GM23338 (cell line): ENCODE measurements around the gene ACSF3. TPM values are rescaled to one million over a fixed set of nuclear protein-coding genes. Genes with fewer than 3 reads are reported as not detected.

ENCODE experiments used
- ATAC-seq: fragments of 200-7000 bp; cut with Tn5 transposase; 3 replicates; pipeline ENCODE4 v1.9.1; 2020
- DNase-seq: peaks from one replicate; pipeline ENCODE4 v3.0.0-alpha.2; 2015; ENCODE audit warnings: low spot score
- H2AFZ ChIP-seq: fragments of 200-600 bp; sonication (generic); 2 replicates; pipeline ENCODE4 v1.8.0; 2016; ENCODE audit warnings: antibody characterized with exemption, mild to moderate bottlenecking, moderate library complexity
- H3F3A ChIP-seq: fragments of 200-600 bp; sonication (generic); replicated peaks from 2 replicates; pipeline ENCODE4 v1.8.0; 2017; ENCODE audit warnings: antibody characterized with exemption, mixed run types, low read depth
- H3K27ac ChIP-seq: fragments of 200-600 bp; sonication (generic); 2 replicates; pipeline ENCODE4 v1.6.1; 2016; ENCODE audit warnings: low read depth
- H3K27me3 ChIP-seq: fragments of 200-600 bp; sonication (generic); 2 replicates; pipeline ENCODE4 v1.8.0; 2016; ENCODE audit warnings: mild to moderate bottlenecking, mixed run types, moderate library complexity; ENCODE audit not compliant: insufficient read depth
- H3K36me3 ChIP-seq: fragments of 200-600 bp; sonication (generic); 2 replicates; pipeline ENCODE4 v1.8.0; 2016; ENCODE audit warnings: mild to moderate bottlenecking; ENCODE audit not compliant: insufficient read depth
- H3K4me1 ChIP-seq: fragments of 200-600 bp; sonication (generic); 2 replicates; pipeline ENCODE4 v1.8.0; 2016; ENCODE audit warnings: mild to moderate bottlenecking, moderate library complexity; ENCODE audit not compliant: insufficient read depth
- H3K4me2 ChIP-seq: fragments of 200-600 bp; sonication (generic); 2 replicates; pipeline ENCODE4 v1.7.1; 2017; ENCODE audit warnings: mixed run types
- H3K4me3 ChIP-seq: fragments of 200-600 bp; sonication (generic); 2 replicates; pipeline ENCODE4 v1.6.1; 2016; ENCODE audit warnings: mixed run types
- H3K79me2 ChIP-seq: fragments of 200-600 bp; sonication (generic); replicated peaks from 2 replicates; pipeline ENCODE4 v1.8.0; 2017; ENCODE audit warnings: mild to moderate bottlenecking; ENCODE audit not compliant: insufficient read depth
- H3K9me2 ChIP-seq: fragments of 200-600 bp; sonication (generic); 2 replicates; pipeline ENCODE4 v1.8.0; 2017; ENCODE audit not compliant: insufficient read depth
- H4K20me1 ChIP-seq: fragments of 200-600 bp; sonication (generic); replicated peaks from 2 replicates; pipeline ENCODE4 v1.8.0; 2017; ENCODE audit warnings: mild to moderate bottlenecking; ENCODE audit not compliant: insufficient read depth
- H3K27ac Mint-ChIP-seq: 2 replicates; pipeline ENCODE4 v1.8.0; 2020; ENCODE audit warnings: inconsistent platforms, mild to moderate bottlenecking, moderate library complexity, mixed read lengths
- H3K27me3 Mint-ChIP-seq: 3 replicates; pipeline ENCODE4 v1.8.0; 2022; ENCODE audit warnings: low read depth, mild to moderate bottlenecking, moderate library complexity, mixed read lengths, inconsistent platforms; ENCODE audit not compliant: insufficient read depth, poor library complexity
- H3K36me3 Mint-ChIP-seq: 3 replicates; pipeline ENCODE4 v1.8.0; 2021; ENCODE audit warnings: low read depth, mild to moderate bottlenecking, inconsistent platforms, moderate library complexity, mixed read lengths
- H3K4me1 Mint-ChIP-seq: 3 replicates; pipeline ENCODE4 v1.8.0; 2020; ENCODE audit warnings: mild to moderate bottlenecking, inconsistent platforms, mixed read lengths
- H3K4me3 Mint-ChIP-seq: 3 replicates; pipeline ENCODE4 v1.8.0; 2021; ENCODE audit warnings: moderate library complexity, mild to moderate bottlenecking, inconsistent platforms, mixed read lengths
- H3K9me3 Mint-ChIP-seq: 3 replicates; pipeline ENCODE4 v1.8.0; 2020; ENCODE audit warnings: moderate library complexity, mild to moderate bottlenecking, inconsistent platforms, mixed read lengths
- CREB1 ChIP-seq: fragments of 250-450 bp; sonication (Bioruptor Pico); IDR thresholded peaks from 2 replicates; pipeline ENCODE4 v1.5.0; 2020; ENCODE audit warnings: low read depth, mild to moderate bottlenecking, moderate library complexity
- EZH2 ChIP-seq: fragments of 200-600 bp; sonication (generic); IDR thresholded peaks from one replicate; pipeline ENCODE4 v1.8.0; 2017; ENCODE audit warnings: antibody characterized with exemption, mild to moderate bottlenecking, low read depth; ENCODE audit not compliant: unreplicated experiment
- EZH2phosphoT487 ChIP-seq: fragments of 200-600 bp; sonication (generic); IDR thresholded peaks from one replicate; pipeline ENCODE4 v1.8.1; 2018; ENCODE audit warnings: antibody characterized with exemption; ENCODE audit not compliant: unreplicated experiment
- JUNB ChIP-seq: IDR thresholded peaks from one replicate; pipeline ENCODE4 v1.6.1; 2016; ENCODE audit warnings: antibody characterized with exemption; ENCODE audit not compliant: unreplicated experiment
- NANOG ChIP-seq: IDR thresholded peaks from 2 replicates; pipeline ENCODE4 v1.6.1; 2016; ENCODE audit warnings: antibody characterized with exemption, borderline replicate concordance
- POLR2AphosphoS5 ChIP-seq: IDR thresholded peaks from 2 replicates; pipeline ENCODE4 v1.6.1; 2016; ENCODE audit warnings: antibody characterized with exemption, low read depth
- STAT1 ChIP-seq: IDR thresholded peaks from one replicate; pipeline ENCODE4 v1.6.1; 2016; ENCODE audit warnings: antibody characterized with exemption; ENCODE audit not compliant: unreplicated experiment
- ZNF114 ChIP-seq: fragments of 250-450 bp; sonication (Bioruptor Pico); IDR thresholded peaks from 2 replicates; pipeline ENCODE4 v1.5.0; 2020; ENCODE audit warnings: mild to moderate bottlenecking, moderate library complexity
- ZNF331 ChIP-seq: fragments of 250-450 bp; sonication (Bioruptor Pico); IDR thresholded peaks from 2 replicates; pipeline ENCODE4 v1.5.0; 2020; ENCODE audit warnings: low read depth, mild to moderate bottlenecking, moderate library complexity
- polyA plus RNA-seq: library from polyadenylated mRNA; unstranded; fragments of >200 nt; fragmentation: Nextera tagmentation; extraction: Ambion mirVana; gene quantifications from 2 replicates; pipeline ENCODE4 v1.2.1, GENCODE V29; 2016
- total RNA-seq: library from RNA; depleted of rRNA; stranded (reverse); fragments of >200 nt; shearing (Covaris generic); gene quantifications from 2 replicates; pipeline ENCODE4 v1.2.3, GENCODE V29; 2014
- TF ChIP-seq, protein P1 (sequence below), 2 experiments: fragments of 200-600 bp in 1 of 2; sonication (generic) in 1 of 2; conservative IDR thresholded peaks; 2 replicates each; pipeline versions ENCODE4 v1.5.1 to v1.6.1; 2016 to 2017; ENCODE audit warnings: antibody characterized with exemption in 2 of 2, low read depth in 2 of 2, mild to moderate bottlenecking in 2 of 2, moderate library complexity in 1 of 2
- TF ChIP-seq, protein P2 (sequence below): IDR thresholded peaks from one replicate; pipeline ENCODE4 v1.6.1; 2018; ENCODE audit warnings: antibody characterized with exemption; ENCODE audit not compliant: unreplicated experiment
- TF ChIP-seq, protein P3 (sequence below): fragments of 250-450 bp; sonication (Bioruptor Pico); IDR thresholded peaks from 2 replicates; pipeline ENCODE4 v1.5.0; 2020; ENCODE audit warnings: mild to moderate bottlenecking, moderate library complexity
- TF ChIP-seq, protein P4 (sequence below): IDR thresholded peaks from 2 replicates; pipeline ENCODE4 v1.6.1; 2016; ENCODE audit warnings: antibody characterized with exemption

Gene ACSF3
- total and polyA plus RNA-seq, 2 experiments from 2014 or later = 12.8 to 23.1 TPM

DNA sequence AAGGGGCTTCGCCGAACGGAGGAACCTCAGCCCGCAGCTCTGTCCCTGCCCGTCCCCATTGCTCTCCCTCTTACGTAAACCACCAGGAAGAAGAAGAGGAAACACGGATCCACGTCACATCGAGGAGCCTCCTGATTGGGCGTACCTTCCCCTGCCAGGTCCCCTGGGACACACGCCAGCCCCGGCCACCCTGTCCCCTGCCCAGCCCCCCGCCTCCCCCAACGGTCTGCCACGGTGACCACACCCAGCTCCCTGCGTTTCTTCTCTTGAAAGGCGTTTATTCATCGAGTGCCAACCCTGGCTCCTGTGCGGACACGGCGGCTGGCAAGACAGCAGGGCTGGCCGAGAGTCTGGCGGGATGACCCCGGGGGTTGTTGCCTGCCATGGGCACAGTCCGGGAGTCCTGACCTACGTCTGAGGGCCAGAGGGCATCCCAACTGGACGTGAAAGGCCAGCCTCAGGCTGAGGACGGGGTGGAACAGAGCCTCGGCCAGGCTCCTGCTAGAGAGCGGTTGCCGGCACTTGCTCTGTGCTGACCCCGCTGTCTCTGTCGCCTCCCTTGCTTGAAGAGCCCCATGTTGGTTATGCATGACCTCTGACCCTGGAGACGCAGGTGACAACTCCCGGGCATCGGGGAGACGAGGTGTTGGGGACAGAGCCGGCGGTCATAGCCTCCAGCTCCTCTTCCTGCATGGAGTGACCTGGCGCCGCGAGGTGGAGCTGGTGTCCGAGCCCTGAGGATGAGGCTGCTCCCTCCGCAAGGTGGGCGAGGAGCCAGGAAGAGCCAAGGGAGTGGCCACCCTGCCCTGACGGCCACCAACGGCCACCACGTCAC, 40.5 kb upstream of the ACSF3 start:
- Histone ChIP-seq H4K20me1 (no peaks in the 10 kb centered on the region), H3K79me2 (no peaks in the 10 kb centered on the region), H3K27me3 (no peaks in the 10 kb centered on the region), H2AFZ (no peak overlapping the region), H3K4me3 (no peak overlapping the region), H3K4me1 (0 out of 2 replicates have a peak, but pooled peaks cover 5% of the 10 kb centered on the region), H3F3A (no peaks in the 10 kb centered on the region), H3K9me2 (no peaks in the 10 kb centered on the region), H3K4me2 (no peak overlapping the region), H3K36me3 (no peaks in the 10 kb centered on the region), H3K27ac (no peak overlapping the region)
- DNase-seq (no peak), ATAC-seq (no peak)
- peaks cover 3% of the 10 kb centered on the region for H3K27me3 Mint-ChIP-seq
- H3K9me3 Mint-ChIP-seq = no peaks in the 10 kb centered on the region
- H3K27ac Mint-ChIP-seq = no peak overlapping the region; the same call in 1 of the 2 replicates
- no peak overlapping the region for H3K4me3 Mint-ChIP-seq
- no peaks in the 10 kb centered on the region for H3K4me1 Mint-ChIP-seq
- TF ChIP-seq, protein P1, sequence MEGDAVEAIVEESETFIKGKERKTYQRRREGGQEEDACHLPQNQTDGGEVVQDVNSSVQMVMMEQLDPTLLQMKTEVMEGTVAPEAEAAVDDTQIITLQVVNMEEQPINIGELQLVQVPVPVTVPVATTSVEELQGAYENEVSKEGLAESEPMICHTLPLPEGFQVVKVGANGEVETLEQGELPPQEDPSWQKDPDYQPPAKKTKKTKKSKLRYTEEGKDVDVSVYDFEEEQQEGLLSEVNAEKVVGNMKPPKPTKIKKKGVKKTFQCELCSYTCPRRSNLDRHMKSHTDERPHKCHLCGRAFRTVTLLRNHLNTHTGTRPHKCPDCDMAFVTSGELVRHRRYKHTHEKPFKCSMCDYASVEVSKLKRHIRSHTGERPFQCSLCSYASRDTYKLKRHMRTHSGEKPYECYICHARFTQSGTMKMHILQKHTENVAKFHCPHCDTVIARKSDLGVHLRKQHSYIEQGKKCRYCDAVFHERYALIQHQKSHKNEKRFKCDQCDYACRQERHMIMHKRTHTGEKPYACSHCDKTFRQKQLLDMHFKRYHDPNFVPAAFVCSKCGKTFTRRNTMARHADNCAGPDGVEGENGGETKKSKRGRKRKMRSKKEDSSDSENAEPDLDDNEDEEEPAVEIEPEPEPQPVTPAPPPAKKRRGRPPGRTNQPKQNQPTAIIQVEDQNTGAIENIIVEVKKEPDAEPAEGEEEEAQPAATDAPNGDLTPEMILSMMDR (conservative IDR thresholded peaks at IDR 0.05; ENCODE audit: low read depth in 2 of 2) = no peak
- TF ChIP-seq POLR2AphosphoS5 (no peak), EZH2 (no peak), ZNF114 (CRISPR knock-in tag) (no peak), JUNB (no peak), ZNF331 (CRISPR knock-in tag) (no peak), CREB1 (CRISPR knock-in tag) (no peak), NANOG (no peak), STAT1 (no peak), EZH2phosphoT487 (no peak)
- TF ChIP-seq, protein P2, sequence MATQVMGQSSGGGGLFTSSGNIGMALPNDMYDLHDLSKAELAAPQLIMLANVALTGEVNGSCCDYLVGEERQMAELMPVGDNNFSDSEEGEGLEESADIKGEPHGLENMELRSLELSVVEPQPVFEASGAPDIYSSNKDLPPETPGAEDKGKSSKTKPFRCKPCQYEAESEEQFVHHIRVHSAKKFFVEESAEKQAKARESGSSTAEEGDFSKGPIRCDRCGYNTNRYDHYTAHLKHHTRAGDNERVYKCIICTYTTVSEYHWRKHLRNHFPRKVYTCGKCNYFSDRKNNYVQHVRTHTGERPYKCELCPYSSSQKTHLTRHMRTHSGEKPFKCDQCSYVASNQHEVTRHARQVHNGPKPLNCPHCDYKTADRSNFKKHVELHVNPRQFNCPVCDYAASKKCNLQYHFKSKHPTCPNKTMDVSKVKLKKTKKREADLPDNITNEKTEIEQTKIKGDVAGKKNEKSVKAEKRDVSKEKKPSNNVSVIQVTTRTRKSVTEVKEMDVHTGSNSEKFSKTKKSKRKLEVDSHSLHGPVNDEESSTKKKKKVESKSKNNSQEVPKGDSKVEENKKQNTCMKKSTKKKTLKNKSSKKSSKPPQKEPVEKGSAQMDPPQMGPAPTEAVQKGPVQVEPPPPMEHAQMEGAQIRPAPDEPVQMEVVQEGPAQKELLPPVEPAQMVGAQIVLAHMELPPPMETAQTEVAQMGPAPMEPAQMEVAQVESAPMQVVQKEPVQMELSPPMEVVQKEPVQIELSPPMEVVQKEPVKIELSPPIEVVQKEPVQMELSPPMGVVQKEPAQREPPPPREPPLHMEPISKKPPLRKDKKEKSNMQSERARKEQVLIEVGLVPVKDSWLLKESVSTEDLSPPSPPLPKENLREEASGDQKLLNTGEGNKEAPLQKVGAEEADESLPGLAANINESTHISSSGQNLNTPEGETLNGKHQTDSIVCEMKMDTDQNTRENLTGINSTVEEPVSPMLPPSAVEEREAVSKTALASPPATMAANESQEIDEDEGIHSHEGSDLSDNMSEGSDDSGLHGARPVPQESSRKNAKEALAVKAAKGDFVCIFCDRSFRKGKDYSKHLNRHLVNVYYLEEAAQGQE = no peak
- TF ChIP-seq, protein P3, sequence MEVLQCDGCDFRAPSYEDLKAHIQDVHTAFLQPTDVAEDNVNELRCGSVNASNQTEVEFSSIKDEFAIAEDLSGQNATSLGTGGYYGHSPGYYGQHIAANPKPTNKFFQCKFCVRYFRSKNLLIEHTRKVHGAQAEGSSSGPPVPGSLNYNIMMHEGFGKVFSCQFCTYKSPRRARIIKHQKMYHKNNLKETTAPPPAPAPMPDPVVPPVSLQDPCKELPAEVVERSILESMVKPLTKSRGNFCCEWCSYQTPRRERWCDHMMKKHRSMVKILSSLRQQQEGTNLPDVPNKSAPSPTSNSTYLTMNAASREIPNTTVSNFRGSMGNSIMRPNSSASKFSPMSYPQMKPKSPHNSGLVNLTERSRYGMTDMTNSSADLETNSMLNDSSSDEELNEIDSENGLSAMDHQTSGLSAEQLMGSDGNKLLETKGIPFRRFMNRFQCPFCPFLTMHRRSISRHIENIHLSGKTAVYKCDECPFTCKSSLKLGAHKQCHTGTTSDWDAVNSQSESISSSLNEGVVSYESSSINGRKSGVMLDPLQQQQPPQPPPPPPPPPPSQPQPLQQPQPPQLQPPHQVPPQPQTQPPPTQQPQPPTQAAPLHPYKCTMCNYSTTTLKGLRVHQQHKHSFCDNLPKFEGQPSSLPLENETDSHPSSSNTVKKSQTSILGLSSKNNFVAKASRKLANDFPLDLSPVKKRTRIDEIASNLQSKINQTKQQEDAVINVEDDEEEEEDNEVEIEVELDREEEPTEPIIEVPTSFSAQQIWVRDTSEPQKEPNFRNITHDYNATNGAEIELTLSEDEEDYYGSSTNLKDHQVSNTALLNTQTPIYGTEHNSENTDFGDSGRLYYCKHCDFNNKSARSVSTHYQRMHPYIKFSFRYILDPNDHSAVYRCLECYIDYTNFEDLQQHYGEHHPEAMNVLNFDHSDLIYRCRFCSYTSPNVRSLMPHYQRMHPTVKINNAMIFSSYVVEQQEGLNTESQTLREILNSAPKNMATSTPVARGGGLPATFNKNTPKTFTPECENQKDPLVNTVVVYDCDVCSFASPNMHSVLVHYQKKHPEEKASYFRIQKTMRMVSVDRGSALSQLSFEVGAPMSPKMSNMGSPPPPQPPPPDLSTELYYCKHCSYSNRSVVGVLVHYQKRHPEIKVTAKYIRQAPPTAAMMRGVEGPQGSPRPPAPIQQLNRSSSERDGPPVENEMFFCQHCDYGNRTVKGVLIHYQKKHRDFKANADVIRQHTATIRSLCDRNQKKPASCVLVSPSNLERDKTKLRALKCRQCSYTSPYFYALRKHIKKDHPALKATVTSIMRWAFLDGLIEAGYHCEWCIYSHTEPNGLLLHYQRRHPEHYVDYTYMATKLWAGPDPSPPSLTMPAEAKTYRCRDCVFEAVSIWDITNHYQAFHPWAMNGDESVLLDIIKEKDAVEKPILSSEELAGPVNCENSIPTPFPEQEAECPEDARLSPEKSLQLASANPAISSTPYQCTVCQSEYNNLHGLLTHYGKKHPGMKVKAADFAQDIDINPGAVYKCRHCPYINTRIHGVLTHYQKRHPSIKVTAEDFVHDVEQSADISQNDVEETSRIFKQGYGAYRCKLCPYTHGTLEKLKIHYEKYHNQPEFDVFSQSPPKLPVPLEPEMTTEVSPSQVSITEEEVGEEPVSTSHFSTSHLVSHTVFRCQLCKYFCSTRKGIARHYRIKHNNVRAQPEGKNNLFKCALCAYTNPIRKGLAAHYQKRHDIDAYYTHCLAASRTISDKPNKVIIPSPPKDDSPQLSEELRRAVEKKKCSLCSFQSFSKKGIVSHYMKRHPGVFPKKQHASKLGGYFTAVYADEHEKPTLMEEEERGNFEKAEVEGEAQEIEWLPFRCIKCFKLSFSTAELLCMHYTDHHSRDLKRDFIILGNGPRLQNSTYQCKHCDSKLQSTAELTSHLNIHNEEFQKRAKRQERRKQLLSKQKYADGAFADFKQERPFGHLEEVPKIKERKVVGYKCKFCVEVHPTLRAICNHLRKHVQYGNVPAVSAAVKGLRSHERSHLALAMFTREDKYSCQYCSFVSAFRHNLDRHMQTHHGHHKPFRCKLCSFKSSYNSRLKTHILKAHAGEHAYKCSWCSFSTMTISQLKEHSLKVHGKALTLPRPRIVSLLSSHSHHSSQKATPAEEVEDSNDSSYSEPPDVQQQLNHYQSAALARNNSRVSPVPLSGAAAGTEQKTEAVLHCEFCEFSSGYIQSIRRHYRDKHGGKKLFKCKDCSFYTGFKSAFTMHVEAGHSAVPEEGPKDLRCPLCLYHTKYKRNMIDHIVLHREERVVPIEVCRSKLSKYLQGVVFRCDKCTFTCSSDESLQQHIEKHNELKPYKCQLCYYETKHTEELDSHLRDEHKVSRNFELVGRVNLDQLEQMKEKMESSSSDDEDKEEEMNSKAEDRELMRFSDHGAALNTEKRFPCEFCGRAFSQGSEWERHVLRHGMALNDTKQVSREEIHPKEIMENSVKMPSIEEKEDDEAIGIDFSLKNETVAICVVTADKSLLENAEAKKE = no peak
- TF ChIP-seq, protein P4, sequence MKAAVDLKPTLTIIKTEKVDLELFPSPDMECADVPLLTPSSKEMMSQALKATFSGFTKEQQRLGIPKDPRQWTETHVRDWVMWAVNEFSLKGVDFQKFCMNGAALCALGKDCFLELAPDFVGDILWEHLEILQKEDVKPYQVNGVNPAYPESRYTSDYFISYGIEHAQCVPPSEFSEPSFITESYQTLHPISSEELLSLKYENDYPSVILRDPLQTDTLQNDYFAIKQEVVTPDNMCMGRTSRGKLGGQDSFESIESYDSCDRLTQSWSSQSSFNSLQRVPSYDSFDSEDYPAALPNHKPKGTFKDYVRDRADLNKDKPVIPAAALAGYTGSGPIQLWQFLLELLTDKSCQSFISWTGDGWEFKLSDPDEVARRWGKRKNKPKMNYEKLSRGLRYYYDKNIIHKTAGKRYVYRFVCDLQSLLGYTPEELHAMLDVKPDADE = no peak
- no peaks in the 10 kb centered on the region for H3K36me3 Mint-ChIP-seq
